OCI-LY7 (cell line): ENCODE measurements around the gene ZNF727. TPM values are rescaled to one million over a fixed set of nuclear protein-coding genes. Genes with fewer than 3 reads are reported as not detected.
A peak's percentile ranks its signal among the peaks of the same experiment; 100 is the strongest.
"Not testable (repeated sequence)": the region's sequence is repeated elsewhere in the genome, so short reads cannot be mapped to it uniquely, and the experiment has no call there.

Source experiments
- Bru-seq: library from RNA; stranded (reverse); fragments of 400-500 nt; gene quantifications from one replicate; lab custom pipeline; 2021; lab: Mats Ljungman, UMichigan
- BruChase-seq, 2 experiments: library from RNA; stranded (reverse); fragments of 400-500 nt; gene quantifications; one replicate each; lab custom pipeline; 2021; lab: Mats Ljungman, UMichigan
- BruUV-seq: library from RNA; stranded (reverse); fragments of 400-500 nt; replicated peaks from 2 replicates; lab custom pipeline; 2021; lab: Mats Ljungman, UMichigan
- CTCF ChIA-PET: fragments of 300-600 bp; sonication (Branson Sonifier 250); formaldehyde crosslinking; loops from one replicate; lab custom pipeline; 2022; ENCODE audit warnings: antibody characterized with exemption; ENCODE audit not compliant: unreplicated experiment; lab: Charles Lee
- POLR2A ChIA-PET: fragments of 300-600 bp; sonication (Branson Sonifier 250); formaldehyde crosslinking; loops from one replicate; lab custom pipeline; 2022; ENCODE audit warnings: antibody characterized with exemption; lab: Charles Lee
- DNase-seq: peaks from one replicate; pipeline ENCODE4 v3.0.0-alpha.2; 2015; ENCODE audit warnings: low spot score
- H2AFZ ChIP-seq: fragments of 200-600 bp; sonication (generic), shearing (Covaris generic); 2 replicates; pipeline ENCODE4 v1.6.1; 2014; ENCODE audit warnings: mild to moderate bottlenecking, antibody characterized with exemption, low read length, moderate library complexity
- H3K27ac ChIP-seq: fragments of 200-600 bp; sonication (generic); 2 replicates; pipeline ENCODE4 v1.5.1; 2014; ENCODE audit warnings: mixed run types, low read depth, mild to moderate bottlenecking, moderate library complexity, low read length, inconsistent platforms; ENCODE audit not compliant: poor library complexity, severe bottlenecking
- H3K36me3 ChIP-seq: fragments of 200-600 bp; sonication (generic); 2 replicates; pipeline ENCODE4 v1.6.1; 2014; ENCODE audit warnings: mild to moderate bottlenecking, antibody characterized with exemption, low read length, moderate library complexity, mixed read lengths; ENCODE audit not compliant: insufficient read depth
- H3K4me1 ChIP-seq: fragments of 200-600 bp; sonication (generic); 2 replicates; pipeline ENCODE4 v1.5.1; 2014; ENCODE audit warnings: mild to moderate bottlenecking, low read length; ENCODE audit not compliant: insufficient read depth, poor library complexity, severe bottlenecking
- H3K4me2 ChIP-seq: fragments of 200-600 bp; sonication (generic); 2 replicates; pipeline ENCODE4 v1.6.1; 2014; ENCODE audit warnings: mild to moderate bottlenecking, low read length
- H3K4me3 ChIP-seq: fragments of 200-600 bp; sonication (generic); 2 replicates; pipeline ENCODE4 v1.5.1; 2014; ENCODE audit warnings: mild to moderate bottlenecking, low read depth, low read length; ENCODE audit not compliant: poor library complexity, severe bottlenecking
- H3K79me2 ChIP-seq: fragments of 200-600 bp; sonication (generic); 2 replicates; pipeline ENCODE4 v1.6.1; 2016; ENCODE audit warnings: low read depth, mild to moderate bottlenecking, low read length, moderate library complexity, mixed read lengths; ENCODE audit not compliant: insufficient read depth
- H3K9me2 ChIP-seq: fragments of 200-600 bp; sonication (generic); 2 replicates; pipeline ENCODE4 v1.6.1; 2016; ENCODE audit warnings: mild to moderate bottlenecking, low read length, mixed read lengths; ENCODE audit not compliant: insufficient read depth
- H3K9me3 ChIP-seq: fragments of 200-600 bp; sonication (generic); 2 replicates; pipeline ENCODE4 v1.6.1; 2014; ENCODE audit warnings: mild to moderate bottlenecking, mixed run types, low read length, mixed read lengths
- H4K20me1 ChIP-seq: fragments of 200-600 bp; sonication (generic); 2 replicates; pipeline ENCODE4 v1.6.1; 2014; ENCODE audit warnings: mild to moderate bottlenecking, antibody characterized with exemption, low read length, moderate library complexity, mixed read lengths; ENCODE audit not compliant: insufficient read depth
- CTCF ChIP-seq: fragments of 200-600 bp; sonication (generic); conservative IDR thresholded peaks from 2 replicates; pipeline ENCODE4 v1.5.1; 2014; ENCODE audit warnings: mild to moderate bottlenecking, antibody characterized with exemption, low read length, moderate library complexity, mixed read lengths
- EZH2phosphoT487 ChIP-seq: fragments of 200-600 bp; sonication (generic); IDR thresholded peaks from 2 replicates; pipeline ENCODE4 v1.6.1; 2018; ENCODE audit warnings: low read depth, borderline replicate concordance, mild to moderate bottlenecking, mixed run types, antibody characterized with exemption, low read length, moderate library complexity, mixed read lengths
- intact Hi-C: fragments of 100-400 bp; cut with micrococcal nuclease; formaldehyde crosslinking; loops from one replicate; pipeline ENCODE4 v1.10.0; 2022; ENCODE audit not compliant: unreplicated experiment
- long read RNA-seq: library from polyadenylated mRNA; stranded (forward); transcript quantifications from one replicate; pipeline ENCODE4 v2.0.0, GENCODE V29; 2022
- total RNA-seq, 2 experiments: library from RNA; depleted of rRNA in 1 of 2; stranded (reverse); fragments of >200 nt in 1 of 2; shearing (Covaris generic) in 1 of 2; gene quantifications; 2 replicates each; pipeline ENCODE4 v1.2.3, GENCODE V29; 2014 to 2022

Gene ZNF727
- total RNA-seq (2014; rRNA removed; shearing (Covaris generic)) (not detected in 2 replicates), total RNA-seq (2022) (not detected in 2 replicates), Bru-seq, nascent RNA (not detected), BruChase-seq, experiment 1, labeled RNA remaining after a 6-hour chase (not detected), BruChase-seq, experiment 2, labeled RNA remaining after a 2-hour chase (percentile 16 among the genes with signal in this experiment)
- long read RNA-seq: 0 reads

GRCh38 chr7:64045301-64046040 lies at the start of gene ZNF727:
ZNF727 (plus strand) TSS chr7:64045434; CDS start chr7:64045622, 188 bp downstream.
- intact Hi-C loops: no loop called here
- Histone ChIP-seq H3K4me1 (no peaks in the 10 kb centered on the region), H3K36me3 (no peaks in the 10 kb centered on the region), H3K9me2 (no peaks in the 10 kb centered on the region), H4K20me1 (no peaks in the 10 kb centered on the region), H3K4me2 (no peak within 1 kb of the TSS), H3K9me3 (no peaks in the 10 kb centered on the region), H2AFZ (no peak within 1 kb of the TSS), H3K79me2 (no peaks in the 10 kb centered on the region), H3K27ac (no peak within 1 kb of the TSS), H3K4me3 (no peak within 1 kb of the TSS)
- DNase-seq: no peak
- TF ChIP-seq EZH2phosphoT487: no peak
- no peak for TF ChIP-seq CTCF
- ChIA-PET CTCF (no interaction called here), POLR2A (no interaction called here)
- no TSS peak for BruUV-seq

GRCh38 chr7:63998549-63998948 lies 46.7 kb upstream of the ZNF727 start, which contains the start of gene ZNF722:
ZNF722 (plus strand) TSS chr7:63998849; CDS start chr7:63998962, 113 bp downstream.
- Histone ChIP-seq H3K79me2 (no peaks in the 10 kb centered on the region), H2AFZ (no peak within 1 kb of the TSS), H3K36me3 (no peaks in the 10 kb centered on the region), H3K4me2 (no peak within 1 kb of the TSS), H3K27ac (no peak within 1 kb of the TSS), H3K9me2 (no peaks in the 10 kb centered on the region), H3K4me3 (no peak within 1 kb of the TSS), H4K20me1 (no peaks in the 10 kb centered on the region), H3K4me1 (no peaks in the 10 kb centered on the region), H3K9me3 (no peaks in the 10 kb centered on the region)
- no peak for DNase-seq
- TF ChIP-seq EZH2phosphoT487 (no peak), CTCF (no peak)
- ChIA-PET POLR2A (no interaction called here), CTCF (no interaction called here)
- no TSS peak for BruUV-seq
- intact Hi-C loops: no loop called here

GRCh38 chr7:64015496-64015895 lies 29.7 kb upstream of the ZNF727 start:
- intact Hi-C loops, H3K9me3 ChIP-seq, H3K36me3 ChIP-seq, H2AFZ ChIP-seq, H4K20me1 ChIP-seq, H3K4me2 ChIP-seq, CTCF ChIA-PET, BruUV-seq, H3K4me1 ChIP-seq, POLR2A ChIA-PET, H3K27ac ChIP-seq, H3K9me2 ChIP-seq, DNase-seq, H3K79me2 ChIP-seq, H3K4me3 ChIP-seq: not testable (repeated sequence)
